ENCODE data around the gene CACNA2D3.

Gene CACNA2D3

DNA sequence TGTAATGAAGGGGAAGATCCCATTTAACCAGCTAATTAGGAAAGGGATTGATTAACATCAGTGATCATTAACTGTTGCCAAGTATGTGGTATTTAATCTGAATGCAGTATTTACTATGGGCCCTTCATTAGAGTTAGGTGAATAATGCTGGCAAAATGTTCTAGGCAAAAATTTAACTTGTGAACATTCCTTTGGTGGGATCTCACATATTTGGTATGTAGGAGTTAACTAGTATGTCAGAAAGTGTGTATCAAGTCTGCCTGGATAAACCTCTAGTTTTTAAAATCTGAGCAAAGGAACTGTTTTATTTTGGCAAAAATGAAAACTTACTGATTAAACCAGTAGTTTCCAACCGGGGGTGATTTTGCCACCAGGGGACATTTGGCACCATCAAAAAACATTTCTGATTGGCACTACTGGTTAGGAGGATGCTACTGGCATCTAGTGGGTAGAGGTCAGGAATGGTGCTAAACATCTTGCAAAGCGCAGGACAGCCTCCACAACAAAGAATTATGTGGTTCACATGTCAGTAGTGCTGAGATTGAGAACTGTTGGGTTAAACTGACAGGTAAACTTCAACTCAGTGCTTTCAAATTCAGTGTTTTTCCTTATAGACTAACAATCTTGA, 783.0 kb downstream of the CACNA2D3 start:
- no peak for DNase-seq

DNA sequence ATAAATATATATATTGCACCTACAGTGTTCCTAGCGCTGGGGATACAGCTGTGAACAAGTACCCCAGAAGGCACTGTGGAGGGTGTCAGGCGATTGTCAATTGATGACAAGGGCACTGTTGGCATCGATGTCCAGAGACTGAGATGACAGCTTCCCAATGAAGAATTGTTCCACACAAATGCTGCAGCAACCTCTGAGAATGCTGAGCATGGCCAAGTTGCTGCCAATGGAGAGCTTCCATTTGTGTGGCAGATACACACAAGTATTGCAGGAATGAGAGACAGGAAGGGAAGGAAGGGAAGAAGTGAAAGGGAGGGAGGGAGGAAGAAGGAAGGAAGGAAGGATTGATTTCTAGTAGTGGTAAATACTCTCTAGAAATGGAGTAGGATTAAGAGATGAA, 783.6 kb downstream of the CACNA2D3 start:
- DNase-seq, result no peak

DNA sequence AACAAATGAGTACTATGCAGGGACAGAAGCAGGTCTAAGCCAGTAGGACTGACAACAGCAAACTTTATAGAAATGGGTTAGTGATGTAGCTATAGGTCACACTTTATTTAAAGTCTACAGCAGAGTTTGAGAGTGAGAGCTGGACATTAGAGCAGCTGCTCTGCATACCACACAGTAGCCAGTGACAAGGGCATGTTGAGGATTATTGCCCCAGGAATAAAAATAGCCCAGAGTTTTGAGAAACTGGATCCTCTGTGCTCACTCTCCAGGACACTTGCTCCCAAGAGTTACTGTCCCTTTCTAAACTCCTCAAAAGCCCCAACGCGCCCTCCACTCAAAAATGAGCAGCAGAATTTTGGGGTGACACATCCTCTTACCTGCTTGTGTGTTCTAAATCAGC, 784.4 kb downstream of the CACNA2D3 start:
- no peak for DNase-seq

DNA sequence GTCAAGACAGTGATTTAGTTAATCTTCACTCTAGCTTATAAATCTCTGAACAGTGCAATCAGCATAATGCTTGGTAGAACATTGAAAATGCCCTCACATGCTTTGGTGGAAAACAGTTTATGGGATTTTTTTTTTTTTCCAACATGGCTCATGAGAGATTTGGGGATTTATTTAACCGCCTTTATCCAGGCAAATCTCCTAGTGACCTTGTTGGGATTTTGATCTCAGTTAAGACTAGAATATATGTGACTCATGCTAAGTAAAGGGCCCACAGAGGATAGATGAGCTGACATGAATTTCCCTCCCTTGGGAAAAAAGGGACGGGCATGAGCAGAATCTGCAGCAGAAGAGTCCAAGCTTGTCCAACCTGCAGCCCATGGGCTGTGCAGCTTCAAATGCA, 786.8 kb downstream of the CACNA2D3 start:
- no peak for DNase-seq

DNA sequence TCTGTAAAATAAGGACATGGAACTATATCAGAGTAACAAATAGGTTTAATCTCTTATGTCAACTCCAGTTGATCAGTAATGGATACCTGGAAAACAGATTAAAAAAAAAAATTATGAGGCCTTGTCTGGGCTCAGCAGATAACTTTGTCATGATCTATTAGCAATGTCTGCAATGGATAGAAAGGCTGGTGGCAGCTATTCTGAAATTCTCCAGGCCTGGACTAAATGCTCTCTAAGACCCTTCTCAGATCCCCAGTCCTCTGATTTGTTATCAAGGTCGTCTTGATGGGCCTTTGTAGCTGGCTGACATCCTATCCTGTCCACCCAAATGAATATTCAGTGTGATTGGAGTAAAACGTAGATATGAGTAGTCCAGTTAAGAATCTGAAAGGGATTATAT, 791.8 kb downstream of the CACNA2D3 start:
- DNase-seq, result no peak

DNA sequence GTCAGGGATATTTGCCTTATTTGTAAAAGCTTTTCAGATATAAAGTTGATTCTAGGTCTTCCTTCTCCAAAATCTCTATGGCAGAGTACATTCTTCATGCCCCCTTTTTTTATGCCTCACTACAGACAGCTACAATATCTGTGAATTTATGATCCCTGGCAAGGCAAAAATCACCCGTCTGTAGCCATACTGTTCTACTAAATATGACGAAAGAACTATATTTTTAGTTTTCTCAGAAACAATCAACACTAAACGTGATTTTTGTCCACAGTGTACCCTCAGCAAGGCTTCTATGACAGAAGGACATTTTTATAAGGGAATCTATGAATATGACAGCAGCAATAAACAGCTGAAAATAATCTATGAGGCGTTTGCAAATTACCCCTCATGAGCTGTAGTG, 792.8 kb downstream of the CACNA2D3 start:
- DNase-seq, result no peak

DNA sequence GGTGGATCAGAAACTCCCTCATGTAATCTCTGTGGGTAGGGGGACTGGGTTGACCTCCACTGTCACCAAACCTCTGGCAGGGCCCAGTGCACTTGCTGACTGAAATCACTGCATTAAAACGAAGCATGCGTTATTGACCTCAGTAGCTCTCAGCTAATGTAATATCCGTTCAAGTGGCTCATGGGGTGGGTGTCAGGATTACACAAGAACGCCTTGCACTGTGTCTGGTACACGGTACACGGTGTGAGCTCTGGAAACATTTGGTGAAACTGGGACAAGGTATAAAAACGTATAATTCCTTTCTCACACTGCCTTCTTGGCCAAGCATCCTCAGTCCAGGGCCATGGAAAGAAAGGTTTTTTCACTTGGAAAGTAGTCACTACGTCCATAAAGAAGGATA, 793.6 kb downstream of the CACNA2D3 start:
- DNase-seq, result no peak

DNA sequence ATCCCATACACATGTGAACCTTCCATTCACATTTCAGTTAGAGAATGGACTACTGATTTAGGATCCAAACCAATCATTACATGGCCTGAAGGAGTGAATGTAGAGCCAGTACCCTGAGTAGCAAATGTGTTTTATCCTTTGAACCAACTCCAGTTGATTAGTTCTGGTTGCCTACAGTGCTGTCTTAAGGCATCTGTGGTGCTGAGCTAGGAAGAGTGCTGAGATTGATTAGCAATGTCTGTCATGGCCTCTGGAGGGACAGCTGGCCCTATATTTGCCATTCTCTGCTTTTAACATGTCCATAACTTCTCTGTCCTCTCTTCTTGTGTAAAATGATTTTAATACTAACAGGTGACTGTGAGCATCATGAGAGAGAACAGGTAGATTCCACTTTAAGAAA, 794.4 kb downstream of the CACNA2D3 start:
- no peak for DNase-seq

DNA sequence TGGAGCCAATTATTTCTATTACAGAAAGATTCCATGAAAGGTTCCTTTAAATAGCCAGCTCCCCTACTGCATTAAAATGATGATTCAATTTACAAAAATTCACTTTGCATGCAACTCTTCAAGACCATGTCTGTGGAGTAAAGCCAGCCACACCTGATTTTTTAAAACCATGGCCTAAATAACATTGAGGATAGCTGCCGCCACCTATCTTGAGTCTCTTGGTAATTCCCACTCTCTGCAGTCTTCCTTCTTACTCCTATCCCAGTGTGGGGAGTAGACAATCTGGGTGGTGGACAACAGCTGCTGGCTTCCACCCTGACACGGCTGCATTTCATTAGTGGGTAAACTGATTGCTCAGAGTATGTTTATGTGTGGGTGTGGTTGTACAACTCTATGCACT, 794.8 kb downstream of the CACNA2D3 start:
- no peak for DNase-seq

DNA sequence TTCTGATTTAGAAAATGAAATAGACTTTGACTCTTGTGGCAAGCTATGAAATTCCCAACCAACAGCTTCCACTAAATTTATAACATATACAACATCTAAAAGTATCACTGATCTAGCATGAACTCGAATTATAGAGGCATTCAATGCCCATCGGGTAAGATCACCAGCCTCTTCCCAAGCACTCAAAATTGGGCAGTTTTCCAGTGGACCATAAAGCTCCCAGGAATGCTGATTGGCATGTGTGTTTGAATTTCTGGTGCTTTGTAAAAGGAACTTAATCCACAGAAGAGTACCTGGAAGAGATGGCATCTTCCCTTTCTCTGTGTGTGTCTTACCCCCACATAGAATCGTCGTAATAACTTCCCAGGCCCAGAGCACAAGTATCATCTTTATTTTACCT, 795.5 kb downstream of the CACNA2D3 start:
- DNase-seq, result no peak

DNA sequence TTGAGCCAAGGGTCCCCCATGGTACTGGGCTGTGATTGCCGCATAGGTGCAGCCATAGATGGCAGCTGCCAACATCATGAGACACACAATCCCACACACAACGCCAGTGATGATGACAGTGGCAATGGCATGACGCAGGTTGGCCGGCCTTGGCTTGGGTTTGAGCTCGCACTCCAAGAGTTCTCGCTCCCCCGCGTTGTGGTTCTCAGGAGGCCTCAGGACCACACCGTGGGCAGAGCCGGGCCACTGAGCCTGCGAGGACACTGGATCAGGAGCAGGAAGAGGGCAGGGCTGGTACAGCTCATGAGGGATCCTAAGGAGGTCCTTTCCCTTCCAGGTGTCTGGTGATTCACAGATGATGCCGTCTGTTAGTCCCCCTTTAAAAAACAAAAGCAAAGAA, 796.2 kb downstream of the CACNA2D3 start:
- DNase-seq, result no peak

DNA sequence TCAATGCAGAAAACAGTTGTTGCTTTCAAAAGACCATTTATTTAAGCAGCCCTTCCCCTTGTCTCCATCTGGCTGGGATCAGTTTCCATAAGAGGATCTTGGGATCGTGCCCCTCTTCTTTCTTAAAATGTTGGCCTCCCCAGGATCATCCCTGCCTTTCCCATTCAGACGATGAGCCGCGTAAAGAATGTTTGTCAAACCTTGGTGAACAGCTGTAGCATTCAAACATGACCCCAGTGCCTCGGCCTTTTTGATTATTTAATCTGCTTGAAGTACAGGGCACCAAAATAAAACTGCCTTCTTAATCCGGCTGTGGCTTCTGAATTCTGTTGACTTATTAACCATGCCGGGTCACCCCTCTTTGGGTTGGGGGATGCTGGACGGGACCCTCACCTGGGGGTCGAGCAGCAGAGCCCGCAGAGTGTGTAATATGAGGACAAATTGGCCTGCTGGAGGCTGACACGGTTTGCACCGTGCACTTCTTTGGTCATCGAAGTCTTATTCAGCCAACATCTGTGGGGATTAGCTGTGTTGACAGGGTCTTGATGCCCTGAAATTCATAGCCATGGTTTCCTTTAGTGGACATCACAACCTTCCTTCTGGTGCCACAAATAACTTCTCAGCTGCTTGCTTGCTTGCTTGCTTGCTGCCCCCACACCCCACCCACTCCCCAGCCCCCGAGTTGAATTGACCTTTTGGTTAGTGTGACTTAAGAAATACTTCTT, 805.9 kb downstream of the CACNA2D3 start, which contains the start of gene LRTM1:
LRTM1 (minus strand) TSS at position 14 of the 725 bp plus-strand sequence. CDS start 148 bp downstream, outside the sequence.
- DNase-seq, result no peak

DNA sequence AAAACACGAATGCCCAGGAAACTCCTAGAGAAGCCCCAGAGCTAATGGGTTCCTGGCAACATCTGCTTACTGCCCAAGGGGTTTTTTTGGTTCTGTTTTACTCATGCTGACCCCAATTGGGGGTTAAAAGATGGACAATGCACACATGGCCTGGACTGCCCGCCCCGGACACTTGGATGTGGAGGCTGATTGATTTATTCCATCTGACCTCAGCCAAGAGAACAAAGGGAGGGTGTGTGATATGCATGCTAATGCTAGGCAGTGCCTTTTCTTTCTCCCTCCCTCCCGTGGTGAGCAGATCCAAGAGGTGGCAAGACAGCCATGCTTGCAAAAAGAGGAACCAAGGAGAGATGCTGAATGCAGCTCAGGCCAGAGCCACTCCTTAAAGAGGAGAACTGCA, 808.8 kb downstream of the CACNA2D3 start:
- no peak for DNase-seq

DNA sequence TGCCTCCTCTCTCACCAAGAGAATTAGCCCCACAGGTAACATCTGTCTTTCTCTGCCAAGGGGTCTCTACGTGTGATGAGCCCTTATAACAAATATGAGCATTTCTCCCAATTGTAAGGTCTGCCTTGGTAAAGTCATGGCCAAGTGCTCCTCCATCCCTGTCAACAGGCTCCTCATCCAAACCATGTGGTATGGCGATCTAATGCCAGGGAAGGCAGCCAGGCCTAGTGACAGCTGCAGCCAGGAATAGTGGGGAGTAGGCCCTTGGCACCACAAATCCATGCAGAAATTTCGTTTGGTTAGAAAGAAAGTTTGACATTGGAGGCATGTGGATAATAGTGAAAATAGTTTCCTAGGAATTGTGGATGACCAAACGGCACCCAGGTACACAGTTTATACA, 810.3 kb downstream of the CACNA2D3 start:
- no peak for DNase-seq

DNA sequence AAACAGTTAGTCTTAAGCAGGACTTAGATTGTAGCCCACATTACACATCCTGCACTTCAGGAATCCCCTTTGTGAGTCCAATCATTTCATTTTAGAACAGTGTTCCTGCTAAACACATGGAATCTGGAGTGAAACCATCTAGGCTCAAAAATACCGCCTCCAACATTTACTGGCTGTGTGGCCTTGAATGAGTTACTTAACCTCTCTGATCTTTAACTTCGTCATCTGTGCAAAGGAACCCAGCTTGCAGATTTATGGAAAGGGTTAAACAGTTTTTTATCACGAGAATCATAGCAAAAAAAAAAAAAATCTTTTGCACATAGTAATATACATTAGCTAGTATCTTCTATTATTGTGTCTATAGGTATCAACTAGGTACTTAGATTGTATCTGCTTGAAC, 813.5 kb downstream of the CACNA2D3 start:
- no peak for DNase-seq

DNA sequence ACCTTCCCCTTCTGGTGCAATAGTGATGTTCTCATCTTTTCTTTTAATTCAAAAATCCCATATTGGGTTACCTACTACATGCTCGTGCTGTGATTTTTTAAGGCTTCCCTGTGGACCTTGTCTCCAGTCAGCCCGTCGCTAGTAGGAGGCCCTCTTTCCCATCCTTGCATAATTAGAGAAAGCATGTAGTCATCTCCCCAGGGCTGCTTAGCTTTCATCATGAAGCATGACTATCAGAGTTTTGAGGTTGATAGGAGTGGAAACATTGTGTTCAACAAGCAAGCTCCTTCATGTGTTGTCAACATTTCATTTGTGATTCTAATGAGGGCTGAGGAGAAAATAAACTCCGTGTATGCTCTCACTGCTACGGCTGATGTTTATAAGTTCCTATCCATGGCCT, 814.2 kb downstream of the CACNA2D3 start:
- no peak for DNase-seq

DNA sequence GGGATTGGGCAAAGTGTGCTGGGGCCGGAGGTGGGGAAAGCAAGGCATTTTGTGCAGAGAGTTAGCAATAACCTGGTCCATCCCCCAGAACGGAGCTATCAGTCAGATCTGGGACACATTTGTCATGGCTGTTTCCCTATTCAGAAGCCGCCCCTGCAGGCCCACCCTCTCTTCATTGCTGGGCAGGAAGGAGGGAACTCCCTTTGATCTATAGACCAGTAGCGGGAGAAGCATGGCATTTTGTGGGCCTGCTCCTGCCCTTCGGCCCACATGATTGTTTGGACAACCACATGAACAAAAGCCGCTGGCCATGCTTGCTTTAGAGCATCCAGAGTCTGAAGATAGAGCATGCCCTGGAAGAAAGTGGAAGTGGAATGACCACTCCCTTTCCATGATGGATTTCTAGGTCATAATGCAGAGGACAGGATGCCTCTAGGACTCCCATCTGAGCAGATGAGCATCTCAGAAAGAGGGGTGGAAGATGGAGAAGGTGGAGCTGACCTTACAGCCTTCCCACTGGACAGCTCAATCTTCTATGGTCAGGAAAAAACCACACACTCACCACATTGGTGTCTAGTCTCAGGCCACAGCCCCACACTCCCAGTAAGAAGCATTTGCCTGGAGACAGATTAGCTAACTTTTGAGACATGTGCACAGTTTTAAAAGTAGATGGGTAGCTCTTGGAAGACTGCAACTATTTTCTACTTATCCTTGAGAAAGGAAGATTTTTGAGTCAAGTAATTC, 817.4 kb downstream of the CACNA2D3 start:
- no peak for DNase-seq

DNA sequence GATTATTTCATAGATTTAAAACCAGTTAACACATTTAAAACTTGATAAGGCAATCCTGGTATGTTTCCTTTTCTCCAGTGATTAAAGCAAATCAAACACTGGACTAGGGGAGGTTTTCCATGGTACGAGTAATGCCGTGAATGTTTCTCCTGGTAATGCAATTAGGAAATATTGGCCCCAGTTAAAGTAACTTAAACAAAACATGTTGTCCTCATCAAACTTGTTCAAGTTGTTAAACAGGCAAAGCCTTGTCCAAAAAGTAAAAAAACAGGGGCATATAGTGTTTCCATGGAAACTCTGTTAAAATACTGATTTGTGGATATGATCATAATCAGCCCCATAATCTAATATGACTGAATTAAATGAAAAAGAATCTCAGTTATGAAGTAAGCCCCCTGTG, 818.6 kb downstream of the CACNA2D3 start:
- DNase-seq, result no peak

DNA sequence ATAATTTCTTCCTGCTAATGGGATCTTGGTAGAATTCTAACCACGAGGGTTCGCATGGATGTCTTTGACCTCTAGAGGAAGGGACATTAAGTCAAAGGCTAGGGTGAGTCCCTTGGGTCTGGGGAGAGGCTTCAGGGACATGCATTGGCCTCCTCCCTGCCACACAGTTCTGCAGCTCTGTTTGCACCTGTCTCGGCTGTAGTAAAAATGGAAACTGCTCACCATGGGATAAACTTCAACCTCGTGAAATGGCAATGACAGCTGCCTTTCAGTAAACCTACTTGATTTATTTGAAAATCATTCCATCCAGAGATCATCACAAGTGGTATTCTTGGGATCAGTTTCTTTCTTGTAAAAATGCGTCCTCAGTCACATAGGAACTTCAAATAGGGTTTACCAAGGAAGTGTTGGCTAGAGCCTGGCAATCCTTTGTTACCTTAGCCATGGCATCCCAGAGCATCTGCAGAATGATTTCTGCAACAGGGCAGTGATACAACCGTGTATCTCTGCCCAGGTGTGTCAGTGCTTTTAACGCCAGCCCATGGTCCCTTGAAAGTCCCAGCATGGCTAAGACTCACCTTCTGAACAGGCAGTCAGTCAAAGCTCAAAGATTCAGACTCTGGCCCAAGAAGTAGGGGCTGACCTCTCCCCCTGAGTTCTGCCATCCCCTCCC, 819.5 kb downstream of the CACNA2D3 start:
- no peak for DNase-seq

DNA sequence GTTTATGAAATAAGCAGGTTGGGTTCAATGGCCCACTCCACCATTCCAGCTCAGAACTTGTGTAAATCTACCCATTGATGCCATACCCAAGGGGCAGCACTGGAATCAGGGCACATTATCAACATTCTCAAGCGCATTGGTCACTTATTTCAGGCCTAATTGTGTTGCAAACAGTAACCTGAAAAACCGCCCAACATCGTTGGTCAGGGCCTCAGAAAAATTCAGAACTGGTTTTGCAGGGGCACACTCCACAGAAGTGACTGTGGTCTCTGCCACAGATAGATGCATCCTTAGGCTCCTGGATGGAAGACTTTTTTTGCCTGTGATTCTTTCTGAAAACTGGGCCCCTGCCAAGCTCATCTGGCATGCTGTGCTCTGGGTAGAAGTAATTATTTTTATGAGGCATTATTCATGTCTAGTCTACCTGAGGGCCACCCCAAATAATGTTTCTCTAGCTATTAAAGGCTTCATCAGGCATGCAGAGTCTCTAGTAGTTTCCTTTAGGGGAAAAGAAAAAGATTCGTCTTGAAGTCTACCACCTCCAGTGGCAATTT, 827.2 kb downstream of the CACNA2D3 start:
- DNase-seq, result no peak

DNA sequence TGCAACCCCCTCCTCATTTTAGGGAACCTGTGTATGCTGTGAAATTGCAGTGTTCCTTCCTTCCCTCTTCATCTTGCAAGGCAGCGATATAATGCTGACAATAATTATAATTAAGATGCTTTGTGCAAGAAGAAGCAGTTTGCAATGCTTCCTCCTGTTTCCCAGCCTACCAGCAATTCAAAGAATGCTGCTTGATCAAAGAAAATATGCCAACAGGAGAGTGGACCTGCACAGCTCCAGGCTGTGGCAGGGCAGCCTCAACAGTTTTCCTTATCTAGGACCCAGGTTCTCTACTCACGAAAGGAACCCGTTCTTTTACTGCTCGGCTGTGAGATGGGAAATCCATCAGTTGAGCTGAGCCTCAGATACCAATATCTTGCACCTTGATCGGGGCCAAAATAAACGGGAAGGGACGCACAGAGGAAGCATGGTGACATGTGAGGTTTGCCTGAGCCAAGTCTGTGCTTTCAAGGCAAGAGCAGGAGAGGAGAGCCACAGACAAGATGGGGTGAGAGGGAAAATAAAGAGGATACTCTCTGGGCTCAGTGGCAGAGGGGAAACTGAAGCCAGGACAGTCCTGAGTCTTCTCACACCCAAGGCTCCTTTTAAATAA, 828.1 kb downstream of the CACNA2D3 start:
- no peak for DNase-seq

DNA sequence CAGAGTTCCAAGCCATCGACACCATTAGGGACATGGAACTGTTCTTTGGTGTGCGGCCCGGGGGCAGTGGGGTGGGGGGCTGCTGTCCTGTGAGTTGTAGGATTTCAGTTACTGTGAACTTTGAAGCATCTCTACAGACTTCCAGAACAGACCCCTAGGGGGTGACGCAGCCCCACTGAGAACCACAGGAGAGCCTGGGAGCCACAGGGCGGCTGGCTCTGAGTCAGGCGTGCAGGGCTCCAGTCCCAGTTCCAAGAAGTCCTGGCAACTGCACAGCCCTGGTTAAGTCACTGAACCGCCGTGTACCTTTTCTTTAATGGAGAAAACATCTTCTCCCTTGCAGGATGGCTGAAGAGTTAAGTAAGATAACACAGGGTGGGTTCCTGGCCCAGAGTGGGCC, 829.1 kb downstream of the CACNA2D3 start:
- DNase-seq, result no peak

DNA sequence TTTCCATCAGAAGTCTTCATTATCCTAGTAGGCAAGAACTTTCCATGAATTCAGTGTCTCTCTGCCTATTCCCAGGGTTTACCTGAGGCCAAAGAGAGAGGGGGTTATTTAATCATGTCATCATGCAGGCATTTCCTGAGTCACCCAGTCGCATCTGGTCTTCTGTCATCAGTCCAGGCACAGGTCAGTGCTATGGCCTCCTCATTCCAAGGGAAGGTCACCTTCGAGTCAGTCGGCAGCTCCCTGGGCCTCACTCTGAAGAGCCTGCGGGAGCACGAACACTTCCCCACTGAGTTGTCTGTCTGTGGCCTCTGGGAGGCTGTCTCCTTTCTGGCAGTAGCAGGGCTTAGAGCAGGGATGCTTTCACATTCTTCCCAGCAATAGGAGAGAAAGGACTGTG, 831.7 kb downstream of the CACNA2D3 start:
- no peak for DNase-seq

Data from activated naive CD4-positive, alpha-beta T cell treated with anti-CD3 and anti-CD28 coated beads, Interleukin-2, amount 50 U/mL, for 16 hours (primary cell).